HFFc6 (cell line): ENCODE data around the gene OR2Y1. TPM values are rescaled to one million over a fixed set of nuclear protein-coding genes. Genes with fewer than 3 reads are reported as not detected.
"Not testable (repeated sequence)": the region's sequence is repeated elsewhere in the genome, so short reads cannot be mapped to it uniquely, and the experiment has no call there.

Experiments used
- DNase-seq: peaks from one replicate; pipeline ENCODE4 v3.0.0-alpha.2; 2018
- H3K27ac Mint-ChIP-seq: 2 replicates; pipeline ENCODE4 v1.8.0; 2020; ENCODE audit warnings: mild to moderate bottlenecking, mixed read lengths
- H3K27me3 Mint-ChIP-seq: 2 replicates; pipeline ENCODE4 v1.8.0; 2021; ENCODE audit warnings: mild to moderate bottlenecking, moderate library complexity, mixed read lengths; ENCODE audit not compliant: insufficient read depth
- H3K36me3 Mint-ChIP-seq: 2 replicates; pipeline ENCODE4 v1.8.0; 2021; ENCODE audit warnings: low read depth, mixed read lengths
- H3K4me1 Mint-ChIP-seq: 2 replicates; pipeline ENCODE4 v1.8.0; 2020; ENCODE audit warnings: low read depth, mixed read lengths
- H3K4me3 Mint-ChIP-seq: 2 replicates; pipeline ENCODE4 v1.8.0; 2020; ENCODE audit warnings: mild to moderate bottlenecking, moderate library complexity, mixed read lengths
- H3K9me3 Mint-ChIP-seq: 2 replicates; pipeline ENCODE4 v1.8.0; 2020; ENCODE audit warnings: mild to moderate bottlenecking, mixed read lengths
- long read RNA-seq: library from polyadenylated mRNA; unstranded; transcript quantifications from one replicate; pipeline ENCODE4 v2.0.0, GENCODE V29; 2019
- total RNA-seq, 6 experiments: library from RNA; stranded (reverse); fragmentation: NEBNext Ultra II Directional; extraction: Animal tissue kit (Norgen Biotek cat#: 25700); gene quantifications; 2 replicates in 1 of 6; 3 replicates in 5 of 6; pipeline ENCODE4 v1.2.3, GENCODE V29; 2021
- TF ChIP-seq, protein P1 (sequence below): fragments of 200-600 bp; sonication (generic); IDR thresholded peaks from 2 replicates; pipeline ENCODE4 v1.5.0; 2021; ENCODE audit warnings: antibody characterized with exemption, mild to moderate bottlenecking

OR2Y1 gene
- not detected for total RNA-seq
- long read RNA-seq, result 0 reads

DNA sequence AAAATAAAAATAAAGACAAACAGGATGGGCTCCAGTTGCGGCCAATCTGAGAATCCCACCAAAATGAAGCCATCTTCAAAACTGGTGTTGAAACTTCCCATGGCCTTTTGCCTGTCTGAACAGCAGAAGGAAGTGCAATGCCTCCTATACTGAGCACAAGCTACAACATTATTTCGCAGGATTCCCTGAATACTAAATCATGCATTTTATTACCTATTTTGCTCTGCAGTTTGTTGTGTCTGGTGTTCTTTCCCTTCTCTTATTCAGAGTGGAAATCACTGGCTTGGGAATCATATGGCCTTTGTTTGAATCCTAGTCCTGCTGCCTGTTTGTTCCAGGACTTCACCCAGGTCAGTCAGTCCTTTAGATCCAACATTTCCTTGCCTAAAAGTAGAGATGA lies at the start of gene OR2Y1:
TSS of gene OR2Y1 (minus strand) at position 101 of the 400 bp plus-strand sequence. CDS start at position 101, 0 bp downstream.
- H3K4me1 Mint-ChIP-seq, result no peaks in the 10 kb centered on the region
- no peak within 1 kb of the TSS for H3K4me3 Mint-ChIP-seq
- DNase-seq, result no peak
- no peaks in the 10 kb centered on the region for H3K27me3 Mint-ChIP-seq
- no peaks in the 10 kb centered on the region; the same call in 1 of the 2 replicates for H3K9me3 Mint-ChIP-seq
- TF ChIP-seq, protein P1, sequence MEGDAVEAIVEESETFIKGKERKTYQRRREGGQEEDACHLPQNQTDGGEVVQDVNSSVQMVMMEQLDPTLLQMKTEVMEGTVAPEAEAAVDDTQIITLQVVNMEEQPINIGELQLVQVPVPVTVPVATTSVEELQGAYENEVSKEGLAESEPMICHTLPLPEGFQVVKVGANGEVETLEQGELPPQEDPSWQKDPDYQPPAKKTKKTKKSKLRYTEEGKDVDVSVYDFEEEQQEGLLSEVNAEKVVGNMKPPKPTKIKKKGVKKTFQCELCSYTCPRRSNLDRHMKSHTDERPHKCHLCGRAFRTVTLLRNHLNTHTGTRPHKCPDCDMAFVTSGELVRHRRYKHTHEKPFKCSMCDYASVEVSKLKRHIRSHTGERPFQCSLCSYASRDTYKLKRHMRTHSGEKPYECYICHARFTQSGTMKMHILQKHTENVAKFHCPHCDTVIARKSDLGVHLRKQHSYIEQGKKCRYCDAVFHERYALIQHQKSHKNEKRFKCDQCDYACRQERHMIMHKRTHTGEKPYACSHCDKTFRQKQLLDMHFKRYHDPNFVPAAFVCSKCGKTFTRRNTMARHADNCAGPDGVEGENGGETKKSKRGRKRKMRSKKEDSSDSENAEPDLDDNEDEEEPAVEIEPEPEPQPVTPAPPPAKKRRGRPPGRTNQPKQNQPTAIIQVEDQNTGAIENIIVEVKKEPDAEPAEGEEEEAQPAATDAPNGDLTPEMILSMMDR, result no peak
- H3K36me3 Mint-ChIP-seq, result no peaks in the 10 kb centered on the region
- H3K27ac Mint-ChIP-seq, result no peak within 1 kb of the TSS

DNA sequence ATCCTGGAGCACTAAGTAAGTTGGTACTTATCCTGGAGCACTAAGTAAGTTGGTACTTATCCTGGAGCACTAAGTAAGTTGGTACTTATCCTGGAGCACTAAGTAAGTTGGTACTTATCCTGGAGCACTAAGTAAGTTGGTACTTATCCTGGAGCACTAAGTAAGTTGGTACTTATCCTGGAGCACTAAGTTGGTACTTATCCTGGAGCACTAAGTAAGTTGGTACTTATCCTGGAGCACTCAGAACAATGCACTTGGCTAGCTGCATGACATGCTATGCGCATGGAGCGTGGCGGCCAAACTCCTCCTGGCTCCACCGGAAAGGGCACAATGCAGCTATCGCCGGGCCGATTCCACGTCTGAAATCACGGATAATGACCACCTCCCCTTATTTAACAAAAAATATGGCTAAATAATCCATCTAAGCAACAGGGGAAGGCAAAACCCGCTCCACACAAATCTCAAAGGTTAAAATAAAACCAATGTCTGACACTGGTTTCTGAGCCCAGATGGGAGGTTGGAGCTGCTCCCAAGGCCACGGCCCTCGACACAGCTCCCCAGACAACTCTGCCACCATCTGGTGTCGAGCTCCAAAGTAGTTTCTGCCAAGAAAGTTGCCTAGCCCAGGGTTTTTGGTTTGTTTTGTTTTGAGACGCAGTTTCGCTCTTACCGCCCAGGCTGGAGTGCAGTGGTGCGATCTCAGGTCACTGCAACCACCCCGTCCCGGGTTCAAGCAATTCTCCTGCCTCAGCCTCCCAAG lies 49.0 kb upstream of the OR2Y1 start:
- not testable (repeated sequence) for H3K4me3 Mint-ChIP-seq, H3K36me3 Mint-ChIP-seq, H3K27ac Mint-ChIP-seq, DNase-seq, H3K27me3 Mint-ChIP-seq, H3K9me3 Mint-ChIP-seq
- peaks cover 47% of the 10 kb centered on the region for H3K4me1 Mint-ChIP-seq

DNA sequence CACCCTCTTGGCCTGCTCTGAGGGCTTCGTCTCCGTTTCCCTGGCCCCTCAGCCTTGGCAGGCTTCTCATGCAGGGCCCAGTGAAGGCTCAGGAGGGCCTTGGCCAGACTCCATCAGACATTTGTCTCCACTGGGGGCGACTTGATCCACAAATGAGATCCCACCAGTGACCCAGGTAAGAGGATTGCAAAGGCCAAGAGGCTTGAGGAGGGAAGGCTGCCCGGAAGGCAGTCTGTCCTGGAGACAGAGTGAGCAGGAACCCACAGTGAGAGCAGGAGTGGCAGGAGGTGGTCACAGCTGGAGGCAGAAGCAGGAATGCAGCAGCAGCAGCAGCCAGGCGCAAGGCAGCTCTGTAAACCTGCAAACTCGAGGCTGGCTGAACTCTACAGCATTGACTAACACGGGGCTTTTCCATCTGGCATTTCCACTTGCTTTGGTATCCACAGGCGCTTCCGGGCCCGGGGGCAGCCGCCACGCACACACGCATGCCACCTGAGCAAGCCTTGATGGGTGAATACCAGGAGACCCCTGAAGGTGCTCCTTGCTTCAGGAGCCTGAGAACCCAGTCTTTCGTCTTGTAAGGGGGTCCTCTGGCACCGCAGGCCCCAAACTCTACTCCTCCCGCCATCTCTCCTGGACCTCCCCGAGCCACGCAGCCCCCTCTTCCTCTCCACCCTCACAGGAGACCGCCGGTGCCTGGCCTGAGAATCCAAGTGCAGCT lies 48.0 kb upstream of the OR2Y1 start:
- Mint-ChIP-seq H3K27me3 (peaks cover 8% of the 10 kb centered on the region), H3K9me3 (no peaks in the 10 kb centered on the region), H3K4me1 (peaks cover 56% of the 10 kb centered on the region), H3K4me3 (no peak overlapping the region), H3K27ac (peak overlapping the region; percentile 93), H3K36me3 (peaks cover 4% of the 10 kb centered on the region; the same call in 1 of the 2 replicates)
- DNase-seq, result no peak
- TF ChIP-seq, protein P1, result no peak

DNA sequence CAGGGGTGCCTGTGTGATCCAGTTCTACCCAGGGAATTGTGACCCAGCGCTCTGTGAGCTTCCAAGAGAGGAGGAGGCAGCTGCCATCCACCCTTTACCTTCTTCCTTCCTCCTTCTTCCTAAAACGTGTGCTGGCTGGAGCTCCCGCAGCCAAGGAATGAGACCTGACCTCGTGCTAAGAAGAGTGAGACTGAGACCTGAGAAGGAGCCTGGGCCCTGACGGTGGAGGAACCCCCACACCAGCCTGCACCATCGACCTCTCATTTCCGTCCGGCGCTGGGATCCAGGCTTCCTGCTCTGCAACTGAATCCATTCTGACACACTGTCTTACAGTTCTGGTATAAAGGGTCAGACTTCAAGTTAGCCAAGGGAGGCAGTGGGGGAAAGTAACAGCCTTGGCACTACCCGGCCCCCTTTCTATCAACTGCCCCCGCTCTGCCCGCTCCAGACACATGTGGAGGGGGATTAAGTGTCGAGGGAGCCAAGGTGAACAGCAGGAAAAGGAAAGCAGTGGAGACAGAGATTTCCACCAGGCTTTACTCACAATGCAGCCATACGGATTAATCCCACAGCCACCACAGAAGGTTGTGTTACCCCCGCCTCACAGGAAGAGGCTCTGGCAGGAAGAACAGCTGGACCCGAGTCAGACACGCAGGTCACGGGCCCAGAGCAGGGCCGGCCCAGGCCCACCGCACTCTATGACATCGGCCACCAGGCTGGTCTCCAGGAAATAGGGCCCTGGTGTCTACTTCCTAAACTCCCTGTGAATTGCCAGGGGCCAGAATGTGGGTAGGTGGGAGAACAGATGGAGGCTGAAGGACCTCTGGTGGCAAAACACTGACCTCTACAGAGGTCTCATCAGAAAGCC lies 46.9 kb upstream of the OR2Y1 start:
- no peaks in the 10 kb centered on the region for H3K9me3 Mint-ChIP-seq
- H3K4me1 Mint-ChIP-seq, result peaks cover 61% of the 10 kb centered on the region
- peak overlapping the region; percentile 80 for H3K4me3 Mint-ChIP-seq
- H3K27me3 Mint-ChIP-seq, result peaks cover 8% of the 10 kb centered on the region
- TF ChIP-seq, protein P1, result no peak
- no peak for DNase-seq
- peaks cover 4% of the 10 kb centered on the region; the same call in 1 of the 2 replicates for H3K36me3 Mint-ChIP-seq
- peak overlapping the region; percentile 93 for H3K27ac Mint-ChIP-seq

DNA sequence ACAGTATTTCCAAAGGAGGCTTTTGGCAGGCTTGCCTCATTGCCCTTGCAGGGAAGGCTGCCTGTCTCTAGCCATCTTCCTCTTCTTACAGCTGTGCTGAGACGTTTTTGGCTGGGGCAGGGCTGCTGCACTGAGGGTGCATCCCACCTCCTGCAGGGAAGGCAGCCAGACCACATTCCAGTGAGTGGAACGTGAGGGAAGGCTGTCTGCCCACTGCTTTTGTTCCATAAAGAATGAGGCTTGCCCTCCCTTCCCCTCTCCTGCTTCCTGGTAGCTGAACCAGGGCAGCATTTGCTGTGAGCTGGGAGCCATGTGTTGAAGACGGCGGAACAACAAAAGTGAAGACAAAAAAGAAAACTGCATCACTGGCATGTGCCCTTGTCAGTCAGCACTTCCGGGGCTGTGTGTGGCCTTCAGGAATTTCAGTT lies 46.0 kb upstream of the OR2Y1 start:
- H3K4me3 Mint-ChIP-seq, result peak overlapping the region; percentile 80
- no peaks in the 10 kb centered on the region for H3K9me3 Mint-ChIP-seq
- H3K27ac Mint-ChIP-seq, result peak overlapping the region; percentile 93
- peaks cover 4% of the 10 kb centered on the region; the same call in 1 of the 2 replicates for H3K36me3 Mint-ChIP-seq
- H3K27me3 Mint-ChIP-seq, result peaks cover 8% of the 10 kb centered on the region
- TF ChIP-seq, protein P1, result no peak
- H3K4me1 Mint-ChIP-seq, result peaks cover 61% of the 10 kb centered on the region
- peak; percentile 65 for DNase-seq
